Fibroblast of lung (primary cell): ENCODE results near the gene CNTROB. TPM values are rescaled to one million over a fixed set of nuclear protein-coding genes. Genes with fewer than 3 reads are reported as not detected.

ENCODE experiments used
- DNase-seq, 2 donors: peaks; one replicate each; pipeline versions ENCODE4 v3.0.0 to v3.0.0-alpha.2; 2010; ENCODE audit warnings: low read depth in 2 of 2
- H2AFZ ChIP-seq: 2 replicates; pipeline ENCODE4 v1.5.1; 2012; ENCODE audit warnings: low read length, control low read depth, inconsistent platforms
- H3K27ac ChIP-seq: 2 replicates; pipeline ENCODE4 v1.5.1; 2011; ENCODE audit warnings: low read length, control low read depth; ENCODE audit not compliant: insufficient read depth
- H3K27me3 ChIP-seq: 2 replicates; pipeline ENCODE4 v1.5.1; 2011; ENCODE audit warnings: mild to moderate bottlenecking, low read length; ENCODE audit not compliant: control insufficient read depth, insufficient read depth
- H3K36me3 ChIP-seq: 2 replicates; pipeline ENCODE4 v1.5.1; 2011; ENCODE audit warnings: low read length; ENCODE audit not compliant: control insufficient read depth, insufficient read depth
- H3K4me1 ChIP-seq: 2 replicates; pipeline ENCODE4 v1.5.1; 2011; ENCODE audit warnings: low read length; ENCODE audit not compliant: control insufficient read depth, insufficient read depth; ENCODE audit errors: extremely low read depth
- H3K4me2 ChIP-seq: 2 replicates; pipeline ENCODE4 v1.5.1; 2011; ENCODE audit warnings: low read length, control low read depth; ENCODE audit not compliant: insufficient read depth; ENCODE audit errors: extremely low read depth
- H3K4me3 ChIP-seq, 4 experiments: fragments of 200-600 bp in 1 of 4; sonication (generic) in 1 of 4; replicated peaks in 1 of 4; 2 replicates each; pipeline ENCODE4 v1.5.1; 2011 to 2016; ENCODE audit warnings: low read length in 4 of 4, low read depth in 3 of 4, mild to moderate bottlenecking in 3 of 4, control low read depth in 2 of 4, inconsistent platforms in 1 of 4, mixed read lengths in 1 of 4; ENCODE audit not compliant: insufficient read depth in 1 of 4; ENCODE audit errors: control extremely low read depth in 1 of 4
- H3K79me2 ChIP-seq: 2 replicates; pipeline ENCODE4 v1.5.1; 2012; ENCODE audit warnings: mild to moderate bottlenecking, low read length, inconsistent platforms; ENCODE audit not compliant: control insufficient read depth, insufficient read depth
- H3K9ac ChIP-seq: 2 replicates; pipeline ENCODE4 v1.5.1; 2011; ENCODE audit warnings: mild to moderate bottlenecking, low read length, control low read depth; ENCODE audit not compliant: insufficient read depth
- H3K9me3 ChIP-seq: 2 replicates; pipeline ENCODE4 v1.5.1; 2012; ENCODE audit warnings: low read depth, low read length; ENCODE audit not compliant: control insufficient read depth, insufficient read depth
- H4K20me1 ChIP-seq: 2 replicates; pipeline ENCODE4 v1.5.1; 2011; ENCODE audit warnings: low read length; ENCODE audit not compliant: control insufficient read depth, insufficient read depth; ENCODE audit errors: extremely low read depth
- EZH2 ChIP-seq: IDR thresholded peaks from 2 replicates; pipeline ENCODE4 v1.5.1; 2012; ENCODE audit warnings: low read length, control low read depth, mild to moderate bottlenecking; ENCODE audit errors: missing control alignments
- polyA plus RNA-seq, 2 donors: library from polyadenylated mRNA; depleted of rRNA in 1 of 2; stranded (reverse) in 1 of 2; unstranded in 1 of 2; fragments of >200 nt; gene quantifications; 2 replicates each; pipeline ENCODE4 v1.2.1, GENCODE V29; 2011 to 2012; ENCODE audit warnings: missing spikeins in 1 of 2
- total RNA-seq: library from RNA; depleted of rRNA; stranded (reverse); fragments of >200 nt; gene quantifications from 2 replicates; pipeline ENCODE4 v1.2.1, GENCODE V29; 2014
- TF ChIP-seq, protein P1 (sequence below), 2 donors: IDR thresholded peaks in 1 of 2; conservative IDR thresholded peaks in 1 of 2; 1 replicate in 1 of 2; 2 replicates in 1 of 2; pipeline ENCODE4 v1.5.1; 2011 to 2012; ENCODE audit warnings: low read length in 2 of 2, control low read depth in 1 of 2, inconsistent platforms in 1 of 2, low read depth in 1 of 2, mild to moderate bottlenecking in 1 of 2

The CNTROB gene
- total and polyA plus RNA-seq, 2 donors (not counting 1 experiment from before 2014, with no cell fraction given): 12.6 to 17.2 TPM

DNA sequence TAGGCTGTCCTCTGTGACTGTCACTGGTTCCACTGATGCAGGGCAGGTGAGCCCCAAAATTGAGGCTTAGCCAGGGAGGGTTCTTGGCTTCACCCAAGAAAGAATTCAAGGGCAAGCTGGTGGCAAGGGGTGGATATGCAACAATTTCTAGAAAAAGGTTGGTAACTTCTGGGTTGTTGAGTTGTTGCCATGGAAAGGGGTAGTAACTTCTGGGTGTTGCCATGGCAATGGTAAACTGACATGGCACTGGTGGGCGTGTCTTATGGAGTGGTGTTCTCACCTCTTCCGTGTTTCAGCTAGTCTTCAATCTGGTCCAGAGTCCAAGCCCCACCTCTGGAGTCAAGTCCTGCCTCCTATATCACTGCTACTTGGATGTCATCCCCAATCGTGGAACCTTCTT is 60.9 kb downstream of the CNTROB start:
- no peak overlapping the region for H2AFZ ChIP-seq
- no peak overlapping the region for H3K4me3 ChIP-seq
- no peak overlapping the region for H3K9ac ChIP-seq
- DNase-seq: no peak
- no peaks in the 10 kb centered on the region for H3K9me3 ChIP-seq
- H3K27ac ChIP-seq: no peak overlapping the region
- no peak for TF ChIP-seq EZH2
- TF ChIP-seq, protein P1, sequence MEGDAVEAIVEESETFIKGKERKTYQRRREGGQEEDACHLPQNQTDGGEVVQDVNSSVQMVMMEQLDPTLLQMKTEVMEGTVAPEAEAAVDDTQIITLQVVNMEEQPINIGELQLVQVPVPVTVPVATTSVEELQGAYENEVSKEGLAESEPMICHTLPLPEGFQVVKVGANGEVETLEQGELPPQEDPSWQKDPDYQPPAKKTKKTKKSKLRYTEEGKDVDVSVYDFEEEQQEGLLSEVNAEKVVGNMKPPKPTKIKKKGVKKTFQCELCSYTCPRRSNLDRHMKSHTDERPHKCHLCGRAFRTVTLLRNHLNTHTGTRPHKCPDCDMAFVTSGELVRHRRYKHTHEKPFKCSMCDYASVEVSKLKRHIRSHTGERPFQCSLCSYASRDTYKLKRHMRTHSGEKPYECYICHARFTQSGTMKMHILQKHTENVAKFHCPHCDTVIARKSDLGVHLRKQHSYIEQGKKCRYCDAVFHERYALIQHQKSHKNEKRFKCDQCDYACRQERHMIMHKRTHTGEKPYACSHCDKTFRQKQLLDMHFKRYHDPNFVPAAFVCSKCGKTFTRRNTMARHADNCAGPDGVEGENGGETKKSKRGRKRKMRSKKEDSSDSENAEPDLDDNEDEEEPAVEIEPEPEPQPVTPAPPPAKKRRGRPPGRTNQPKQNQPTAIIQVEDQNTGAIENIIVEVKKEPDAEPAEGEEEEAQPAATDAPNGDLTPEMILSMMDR (conservative IDR thresholded peaks at IDR 0.05 in 1 of 2, IDR thresholded peaks at IDR 0.05 in 1 of 2; ENCODE audit: low read depth in 1 of 2, low read length in 2 of 2): no peak
- no peaks in the 10 kb centered on the region for H3K27me3 ChIP-seq
- no peak overlapping the region for H3K4me2 ChIP-seq
- H3K4me1 ChIP-seq: no peaks in the 10 kb centered on the region
- no peaks in the 10 kb centered on the region for H4K20me1 ChIP-seq
- H3K79me2 ChIP-seq: no peaks in the 10 kb centered on the region
- no peaks in the 10 kb centered on the region for H3K36me3 ChIP-seq

DNA sequence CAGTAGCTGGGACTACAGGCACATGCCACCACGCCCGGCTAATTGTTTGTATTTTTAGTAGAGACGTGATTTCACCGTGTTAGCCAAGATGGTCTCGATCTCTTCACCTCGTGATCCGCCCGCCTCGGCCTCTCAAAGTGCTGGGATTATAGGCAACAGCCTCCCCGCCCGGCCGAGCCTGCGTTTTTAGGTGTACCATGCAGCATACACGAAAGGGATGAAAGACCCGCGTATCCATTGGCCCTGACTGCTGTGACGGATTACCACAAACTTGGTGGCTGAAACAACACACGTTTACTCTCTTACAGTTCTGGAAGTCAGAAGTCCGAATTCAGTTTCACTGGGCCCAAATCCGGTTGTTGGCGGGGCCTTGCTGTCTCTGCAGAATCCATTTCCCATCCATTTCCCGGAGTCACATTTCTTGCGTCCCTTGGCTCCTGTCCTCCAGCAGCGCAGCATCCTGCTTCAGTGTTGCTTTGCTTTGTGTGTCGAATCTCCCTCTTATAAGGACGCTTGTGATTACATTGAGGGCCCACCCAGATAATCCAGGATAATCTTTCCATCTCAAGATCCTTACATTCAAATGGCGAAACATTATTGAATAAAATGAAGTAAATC is 62.1 kb downstream of the CNTROB start:
- no peak overlapping the region for H3K27ac ChIP-seq
- H3K79me2 ChIP-seq: no peaks in the 10 kb centered on the region
- no peak for TF ChIP-seq EZH2
- TF ChIP-seq, protein P1 (conservative IDR thresholded peaks at IDR 0.05 in 1 of 2, IDR thresholded peaks at IDR 0.05 in 1 of 2; ENCODE audit: low read depth in 1 of 2, low read length in 2 of 2): no peak
- no peaks in the 10 kb centered on the region for H3K27me3 ChIP-seq
- no peak overlapping the region for H3K4me3 ChIP-seq
- H3K36me3 ChIP-seq: no peaks in the 10 kb centered on the region
- H3K9ac ChIP-seq: no peak overlapping the region
- H2AFZ ChIP-seq: no peak overlapping the region
- no peak for DNase-seq
- no peaks in the 10 kb centered on the region for H4K20me1 ChIP-seq
- no peaks in the 10 kb centered on the region for H3K4me1 ChIP-seq
- no peak overlapping the region for H3K4me2 ChIP-seq
- H3K9me3 ChIP-seq: no peaks in the 10 kb centered on the region

DNA sequence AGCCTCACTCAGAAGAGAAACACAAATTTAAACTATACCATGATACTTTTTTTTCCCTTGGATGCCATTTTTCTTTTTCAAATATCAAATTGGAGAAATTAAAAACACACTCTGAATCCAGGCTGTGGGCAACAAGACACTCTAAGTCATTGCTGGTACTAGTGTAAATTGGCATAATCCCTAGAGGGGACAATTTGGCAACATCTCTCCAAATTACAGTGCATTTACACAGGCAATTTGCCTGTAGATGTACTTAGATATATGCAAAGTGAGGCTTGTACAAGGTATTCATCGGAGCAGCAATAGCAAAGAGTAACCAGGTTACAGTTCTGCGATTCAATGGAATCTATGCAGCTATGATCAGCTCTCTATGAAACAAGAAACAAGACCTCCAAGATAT is 63.7 kb downstream of the CNTROB start:
- TF ChIP-seq EZH2: no peak
- TF ChIP-seq, protein P1 (conservative IDR thresholded peaks at IDR 0.05 in 1 of 2, IDR thresholded peaks at IDR 0.05 in 1 of 2; ENCODE audit: low read depth in 1 of 2, low read length in 2 of 2): no peak
- Histone ChIP-seq H3K27ac (no peak overlapping the region), H3K4me3 (no peak overlapping the region)

More for the DNA sequence above, 63.7 kb downstream of the CNTROB start:
- Histone ChIP-seq H3K9me3 (no peaks in the 10 kb centered on the region), H3K79me2 (no peaks in the 10 kb centered on the region), H3K27me3 (peaks cover 3% of the 10 kb centered on the region), H3K4me2 (no peak overlapping the region), H3K36me3 (no peaks in the 10 kb centered on the region), H3K9ac (no peak overlapping the region), H4K20me1 (no peaks in the 10 kb centered on the region), H3K4me1 (no peaks in the 10 kb centered on the region), H2AFZ (no peak overlapping the region)
- DNase-seq: no peak
